ENCODE data around the gene TMEM45B.
"Not testable (repeated sequence)": the region's sequence is repeated elsewhere in the genome, so short reads cannot be mapped to it uniquely, and the experiment has no call there.

The TMEM45B gene

DNA sequence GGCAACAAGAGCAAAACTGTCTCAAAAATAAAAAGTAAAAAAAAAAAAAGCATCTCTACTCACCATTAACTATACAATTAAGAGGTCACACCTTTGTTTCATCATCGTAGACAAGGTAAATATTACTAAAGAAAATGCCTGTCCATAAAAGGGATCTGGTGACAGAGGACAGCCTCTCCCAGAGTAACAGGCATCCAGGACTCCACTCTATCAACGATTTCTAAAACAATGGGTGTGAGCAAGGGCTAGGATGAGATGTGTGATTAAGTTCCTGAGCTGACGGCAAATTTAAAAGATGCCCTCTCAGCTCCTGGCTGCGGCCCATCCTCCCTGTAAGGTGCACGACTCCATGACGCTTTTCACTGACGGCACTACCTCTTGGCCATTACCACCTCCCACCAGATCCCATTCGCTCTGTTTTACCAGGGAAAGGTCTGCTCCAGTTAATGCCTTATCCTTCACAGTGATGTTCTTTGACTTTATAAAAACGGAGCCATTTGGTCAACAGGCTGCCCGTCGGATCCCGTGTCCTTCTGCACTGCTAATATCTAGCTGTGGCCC, 2.3 kb upstream of the TMEM45B start:
- no peak for DNase-seq (ENCODE audit: low spot score)

DNA sequence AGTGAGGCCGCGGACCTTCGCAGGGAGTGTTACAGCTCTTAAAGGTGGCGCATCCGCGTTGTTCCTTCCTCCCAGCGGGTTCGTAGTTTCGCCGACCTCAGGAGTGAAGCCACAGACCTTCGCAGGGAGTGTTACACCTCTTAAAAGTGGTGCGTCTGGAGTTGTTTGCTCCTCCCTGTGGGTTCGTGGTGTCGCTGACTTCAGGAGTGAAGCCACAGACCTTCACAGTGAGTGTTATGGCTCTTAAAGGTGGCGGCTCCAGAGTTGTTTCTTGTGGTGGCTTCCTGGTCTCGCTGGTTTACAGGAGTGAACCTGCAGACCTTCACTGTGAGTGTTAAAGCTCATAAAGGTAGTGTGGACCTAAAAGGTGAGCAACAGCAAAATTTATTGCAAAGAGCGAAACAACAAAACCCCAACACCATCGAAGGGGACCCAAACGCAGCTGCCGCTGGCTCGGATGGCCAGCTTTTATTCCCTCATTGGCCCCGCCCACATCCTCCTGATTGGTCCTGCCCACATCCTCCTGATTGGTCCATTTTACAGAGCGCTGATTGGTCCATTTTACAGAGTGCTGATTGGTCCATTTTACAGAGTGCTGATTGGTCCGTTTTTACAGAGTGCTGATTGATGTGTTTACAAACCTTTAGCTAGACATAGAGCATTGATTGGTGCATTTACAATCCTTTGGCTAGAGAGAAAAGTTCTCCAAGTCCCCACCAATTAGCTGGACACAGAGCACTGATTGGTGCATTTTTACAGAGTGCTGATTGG, 1.2 kb upstream of the TMEM45B start:
- no peak for DNase-seq (ENCODE audit: low spot score)

DNA sequence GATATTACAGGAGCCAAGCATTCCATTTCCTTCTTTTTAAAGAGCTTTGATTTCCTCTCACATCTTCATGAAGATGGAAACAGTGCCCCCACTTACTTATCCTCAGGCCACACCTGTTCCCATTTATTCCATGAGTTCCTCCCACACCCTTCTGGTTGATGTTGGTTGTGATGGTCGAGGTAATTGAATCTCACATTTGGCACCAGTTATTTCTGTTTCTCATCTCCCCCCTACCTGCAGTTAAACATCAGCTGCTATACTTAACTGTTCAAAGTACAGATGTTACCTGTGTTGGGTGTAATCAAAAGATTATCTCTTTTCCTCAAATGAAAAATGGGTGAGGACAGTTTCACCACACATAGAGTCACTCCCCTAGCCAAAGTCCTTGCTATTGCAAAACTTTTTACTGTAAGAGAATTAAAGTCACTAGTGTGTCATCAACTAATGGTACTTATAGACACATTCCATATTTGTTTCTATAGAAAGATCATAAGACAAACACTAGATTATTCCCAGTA, 1.9 kb downstream of the TMEM45B start:
- peak; percentile 33 for DNase-seq (ENCODE audit: low spot score)

DNA sequence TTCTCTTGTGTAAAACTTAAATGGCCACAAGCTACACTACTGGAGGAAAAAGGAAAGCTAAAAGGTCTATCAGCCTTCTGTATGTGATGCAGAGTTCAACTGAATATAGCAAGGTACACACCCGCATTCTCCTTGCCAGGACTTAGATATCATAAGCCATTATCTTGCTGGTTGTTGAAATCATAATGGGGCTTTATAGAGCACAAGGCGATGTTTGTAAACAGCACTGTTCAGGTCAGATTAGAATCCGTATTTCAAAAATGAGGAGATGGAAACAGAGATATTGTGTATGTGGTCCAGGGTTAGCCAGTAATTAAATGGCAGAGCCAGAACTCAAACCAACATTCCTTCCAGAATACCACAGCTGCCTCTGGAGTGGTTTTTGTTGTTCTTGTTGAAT, 2.6 kb downstream of the TMEM45B start:
- not testable (repeated sequence) for DNase-seq (ENCODE audit: low spot score)

DNA sequence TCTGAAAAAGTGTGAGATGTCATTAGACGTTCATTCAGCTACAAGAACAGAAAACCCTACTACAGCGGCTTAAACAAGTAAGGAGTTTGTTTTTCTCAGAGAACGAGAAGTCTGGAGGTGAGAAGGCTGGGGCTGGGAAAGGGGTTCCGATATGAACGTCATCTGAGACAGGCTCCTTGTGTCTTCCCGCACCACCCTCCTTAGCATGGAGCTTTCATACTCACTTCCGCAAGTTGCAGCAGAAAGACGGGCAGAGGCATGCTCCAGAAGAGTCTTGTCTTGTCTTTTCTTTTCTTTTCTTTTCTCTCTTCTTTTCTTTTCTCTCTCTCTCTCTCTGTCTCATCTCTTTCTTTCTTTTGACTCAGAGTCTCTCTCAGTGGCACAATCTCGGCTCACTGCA, 3.6 kb downstream of the TMEM45B start:
- DNase-seq (ENCODE audit: low spot score): no peak

DNA sequence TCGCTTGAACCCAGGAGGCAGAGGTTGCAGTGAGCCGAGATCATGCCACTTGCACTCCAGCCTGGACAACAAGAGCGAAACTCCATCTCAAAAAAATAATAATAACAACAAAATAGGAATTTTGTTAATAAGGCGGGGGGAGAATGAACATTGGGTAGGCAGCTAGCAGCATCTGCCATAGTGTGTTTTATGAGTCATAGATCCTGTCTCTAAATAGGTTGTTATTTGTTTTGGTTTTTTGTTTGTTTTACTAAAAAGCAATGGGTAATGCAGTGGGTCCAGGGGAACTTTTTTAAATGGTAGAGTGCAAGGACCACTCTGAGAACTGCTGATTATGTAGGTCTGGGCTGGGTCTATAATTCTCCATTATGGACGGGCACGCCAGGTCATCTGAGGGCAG, 4.6 kb downstream of the TMEM45B start:
- DNase-seq (ENCODE audit: low spot score): not testable (repeated sequence)

DNA sequence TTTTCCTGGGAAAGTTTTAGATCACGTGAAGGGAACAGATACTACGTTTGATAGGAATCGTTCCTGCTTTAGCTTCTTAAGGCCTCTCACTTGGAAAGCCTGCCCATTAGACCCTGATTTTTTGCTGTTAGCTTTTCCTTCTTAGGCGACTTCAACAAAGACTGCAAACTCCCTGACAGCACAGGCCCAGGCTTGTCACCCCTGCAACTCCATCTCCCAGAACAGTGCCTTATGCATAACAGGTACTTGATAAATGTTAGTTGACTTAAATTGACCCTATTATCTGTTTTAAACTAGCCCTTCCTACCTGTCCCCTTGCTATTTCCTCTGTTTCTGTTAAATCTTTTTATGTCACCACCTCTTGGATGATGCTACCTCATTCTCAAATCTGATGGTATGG, 7.6 kb downstream of the TMEM45B start:
- DNase-seq (ENCODE audit: low spot score): not testable (repeated sequence)

DNA sequence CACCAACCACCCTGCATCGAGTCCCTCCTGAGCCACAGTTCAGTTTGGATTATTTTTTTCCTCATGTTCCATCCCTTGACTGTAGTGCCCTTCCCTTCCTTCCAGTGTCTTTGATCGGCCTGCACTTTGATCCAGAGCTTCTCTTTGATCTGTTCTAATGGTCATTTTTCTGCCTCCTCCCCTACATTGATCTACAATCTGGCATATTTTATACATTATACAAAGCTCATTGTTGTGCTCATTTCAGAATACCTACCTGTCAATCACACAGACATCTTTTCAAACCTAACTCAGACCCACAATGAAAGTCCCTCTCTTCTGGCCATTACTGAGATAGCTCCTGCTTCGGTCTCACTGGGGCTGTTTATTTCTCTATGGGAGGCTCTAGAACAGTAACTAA, 8.2 kb downstream of the TMEM45B start:
- DNase-seq (ENCODE audit: low spot score): peak; percentile 79

DNA sequence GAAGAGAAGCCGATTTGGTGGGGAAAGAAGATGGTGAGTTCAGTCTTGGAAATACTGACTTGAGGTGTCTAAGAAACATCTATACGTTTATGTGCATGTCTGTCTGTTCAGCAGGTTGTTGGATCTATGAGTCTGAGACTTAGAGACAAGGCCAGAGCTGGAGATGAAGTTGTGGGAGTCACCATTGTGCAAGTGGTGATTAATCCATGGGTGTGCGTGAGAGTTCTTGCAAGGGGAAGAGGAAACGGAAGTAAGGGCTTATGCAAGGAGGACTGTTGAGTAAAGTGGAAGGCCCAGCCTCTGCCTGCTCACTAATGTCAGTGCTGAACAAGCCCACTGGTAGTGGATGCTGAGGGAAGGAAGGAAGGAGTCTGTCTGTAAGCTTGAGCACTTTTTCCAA, 9.7 kb downstream of the TMEM45B start:
- DNase-seq (ENCODE audit: low spot score): no peak

DNA sequence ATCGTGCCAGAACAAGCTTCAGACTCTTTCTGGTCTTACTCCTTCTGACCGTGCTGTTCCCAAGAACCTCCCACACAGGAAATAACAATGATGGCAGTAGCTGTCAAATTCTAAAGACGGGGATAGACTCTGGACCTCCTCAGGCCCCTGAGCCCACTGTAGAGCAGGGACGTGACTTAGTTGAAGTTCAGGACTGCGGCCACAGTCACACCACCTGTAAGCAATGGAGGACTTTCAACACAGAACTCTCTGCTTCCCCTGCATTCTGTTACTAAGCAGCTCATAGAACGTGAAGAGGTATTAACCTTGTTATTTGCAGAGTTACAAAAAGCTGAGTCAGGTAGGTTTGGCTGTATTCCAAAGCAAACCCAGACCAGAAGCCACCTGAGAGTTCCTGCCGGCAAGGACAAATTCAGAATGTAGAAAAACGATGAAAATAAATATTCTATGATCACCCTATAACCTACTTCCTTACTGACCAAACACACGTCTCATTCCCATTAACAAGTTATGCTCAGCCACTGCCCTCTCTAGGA, 12.7 kb downstream of the TMEM45B start:
- peak; percentile 47 for DNase-seq (ENCODE audit: low spot score)

DNA sequence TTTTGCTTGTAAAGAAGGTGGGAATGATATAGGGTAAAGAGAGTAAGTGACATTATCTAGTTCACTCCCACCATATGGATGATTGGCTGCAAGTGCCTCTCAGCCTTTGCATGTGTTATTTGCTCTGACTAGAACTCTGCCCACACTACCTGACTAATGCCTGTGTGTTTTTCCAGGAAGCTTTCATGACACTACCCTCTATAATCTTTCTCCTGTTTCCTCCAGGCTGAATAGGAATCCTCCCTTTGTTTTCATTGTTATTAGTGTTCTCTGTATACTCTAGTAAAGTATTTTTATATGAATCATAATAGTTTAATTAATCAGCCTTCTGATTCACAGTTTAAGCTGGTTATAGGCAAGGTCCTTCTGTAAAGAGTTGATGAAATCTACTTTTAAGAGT, 13.8 kb downstream of the TMEM45B start:
- DNase-seq (ENCODE audit: low spot score): not testable (repeated sequence)

DNA sequence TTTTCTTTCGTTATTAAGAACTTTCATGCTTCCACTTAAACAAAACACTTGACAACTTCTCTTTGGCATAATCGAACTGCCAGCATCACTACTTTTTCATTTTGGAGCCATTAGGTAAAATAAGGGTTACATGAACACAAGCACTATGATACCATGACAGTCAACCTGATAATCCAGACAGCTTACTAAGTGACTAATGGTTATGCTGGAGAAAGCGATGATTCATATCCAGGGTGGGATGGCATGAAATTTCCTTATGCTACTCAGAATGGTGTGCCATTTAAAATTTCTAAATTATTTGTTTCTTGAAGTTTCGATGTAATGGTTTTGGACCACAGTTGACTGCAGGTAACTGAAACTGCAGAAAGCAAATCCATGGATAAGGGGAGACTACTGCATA, 15.6 kb downstream of the TMEM45B start:
- not testable (repeated sequence) for DNase-seq (ENCODE audit: low spot score)

DNA sequence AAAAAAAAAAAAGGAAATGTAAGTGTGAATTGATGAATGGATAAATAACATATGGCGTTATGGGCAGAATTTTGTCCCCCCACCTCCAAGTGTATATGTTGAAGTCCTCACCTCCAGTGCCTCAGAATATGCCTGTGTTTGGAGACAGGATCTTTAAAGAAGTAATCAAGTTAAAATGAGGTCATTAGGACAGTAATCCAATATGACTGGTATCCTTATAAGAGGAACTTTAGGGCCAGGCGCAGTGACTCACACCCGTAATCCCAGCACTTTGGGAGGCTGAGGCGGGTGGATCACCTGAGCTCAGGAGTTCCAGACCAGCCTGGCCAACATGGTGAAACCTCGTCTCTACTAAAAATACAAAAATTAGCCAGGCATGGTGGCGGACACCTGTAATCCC, 17.6 kb downstream of the TMEM45B start:
- not testable (repeated sequence) for DNase-seq (ENCODE audit: low spot score)

DNA sequence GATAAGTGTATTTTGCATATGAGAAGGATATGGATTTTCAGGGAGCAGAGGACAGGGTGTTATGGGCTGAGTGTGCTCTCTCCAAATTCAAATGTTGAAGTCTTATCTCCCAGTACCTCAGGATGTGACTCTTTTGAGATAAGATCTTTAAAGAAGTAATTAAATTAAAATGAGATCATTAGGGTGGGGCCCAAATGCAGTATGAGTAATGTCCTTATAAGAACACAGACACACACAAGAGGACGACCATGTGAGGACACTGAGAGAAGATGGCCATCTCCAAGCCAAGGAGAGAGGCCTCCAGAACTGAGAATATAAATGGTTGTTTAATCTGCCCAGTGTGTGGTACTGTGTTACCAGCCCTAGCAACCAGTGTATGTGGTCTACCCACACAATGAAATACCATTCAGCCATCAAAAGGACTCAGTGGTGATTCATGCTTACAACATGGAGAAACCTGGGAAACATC, 20.8 kb downstream of the TMEM45B start:
- not testable (repeated sequence) for DNase-seq (ENCODE audit: low spot score)

DNA sequence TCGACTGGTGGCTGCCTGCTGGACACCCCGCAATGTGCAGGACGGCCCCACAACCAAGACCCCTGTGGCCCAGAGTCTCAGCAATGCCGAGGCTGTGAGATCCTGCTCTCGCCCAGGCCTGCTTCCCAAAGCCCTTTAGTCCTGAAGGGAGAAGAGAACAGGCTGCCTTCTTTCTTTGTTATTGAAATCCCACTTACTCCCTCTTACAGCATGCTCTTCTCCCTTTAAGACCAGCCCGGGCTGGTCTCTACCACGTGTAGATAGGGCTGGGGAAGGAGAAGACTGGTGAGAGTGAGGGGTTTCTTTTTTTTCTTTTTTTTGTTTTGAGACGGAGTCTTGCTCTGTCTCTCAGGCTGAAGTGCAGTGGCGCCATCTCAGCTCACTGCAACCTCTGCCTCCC, 21.3 kb downstream of the TMEM45B start:
- no peak for DNase-seq (ENCODE audit: low spot score)

DNA sequence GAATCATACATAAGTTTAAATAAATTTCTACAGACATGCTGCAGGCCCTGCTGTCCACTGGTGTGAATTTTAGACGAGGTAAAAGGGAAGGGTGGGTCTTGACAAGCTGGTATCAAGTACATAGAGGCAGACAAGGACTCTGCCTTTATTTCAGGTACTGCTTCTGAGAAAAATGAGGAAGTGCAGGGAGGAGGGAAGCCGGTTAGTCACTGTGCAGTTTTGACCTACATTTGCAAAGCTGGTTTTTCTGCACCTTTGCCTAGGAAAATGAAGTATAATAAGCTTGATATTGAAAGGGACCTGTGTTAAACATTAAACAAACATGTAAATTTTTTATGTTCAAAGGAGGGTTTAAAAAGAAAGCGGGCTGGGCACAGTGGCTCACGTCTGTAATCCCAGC, 24.6 kb downstream of the TMEM45B start:
- DNase-seq (ENCODE audit: low spot score): no peak

DNA sequence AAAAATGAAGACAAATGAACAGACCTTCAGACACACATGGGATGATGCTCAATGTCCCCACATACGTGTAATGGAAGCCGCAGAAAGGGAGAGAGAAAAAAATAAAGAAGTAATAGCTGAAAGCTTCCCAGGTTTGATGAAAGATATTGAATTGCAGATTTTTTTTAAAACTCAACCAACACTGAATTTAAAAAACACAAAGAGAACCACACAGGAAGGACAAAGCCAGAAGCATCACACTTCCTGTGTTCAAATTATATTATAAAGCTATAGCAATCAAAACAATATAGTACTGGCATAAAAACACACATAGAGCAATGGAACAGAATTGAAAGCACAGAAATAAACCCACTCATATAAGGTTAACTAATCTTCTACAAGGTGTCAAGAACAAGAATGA, 26.5 kb downstream of the TMEM45B start:
- no peak for DNase-seq (ENCODE audit: low spot score)

DNA sequence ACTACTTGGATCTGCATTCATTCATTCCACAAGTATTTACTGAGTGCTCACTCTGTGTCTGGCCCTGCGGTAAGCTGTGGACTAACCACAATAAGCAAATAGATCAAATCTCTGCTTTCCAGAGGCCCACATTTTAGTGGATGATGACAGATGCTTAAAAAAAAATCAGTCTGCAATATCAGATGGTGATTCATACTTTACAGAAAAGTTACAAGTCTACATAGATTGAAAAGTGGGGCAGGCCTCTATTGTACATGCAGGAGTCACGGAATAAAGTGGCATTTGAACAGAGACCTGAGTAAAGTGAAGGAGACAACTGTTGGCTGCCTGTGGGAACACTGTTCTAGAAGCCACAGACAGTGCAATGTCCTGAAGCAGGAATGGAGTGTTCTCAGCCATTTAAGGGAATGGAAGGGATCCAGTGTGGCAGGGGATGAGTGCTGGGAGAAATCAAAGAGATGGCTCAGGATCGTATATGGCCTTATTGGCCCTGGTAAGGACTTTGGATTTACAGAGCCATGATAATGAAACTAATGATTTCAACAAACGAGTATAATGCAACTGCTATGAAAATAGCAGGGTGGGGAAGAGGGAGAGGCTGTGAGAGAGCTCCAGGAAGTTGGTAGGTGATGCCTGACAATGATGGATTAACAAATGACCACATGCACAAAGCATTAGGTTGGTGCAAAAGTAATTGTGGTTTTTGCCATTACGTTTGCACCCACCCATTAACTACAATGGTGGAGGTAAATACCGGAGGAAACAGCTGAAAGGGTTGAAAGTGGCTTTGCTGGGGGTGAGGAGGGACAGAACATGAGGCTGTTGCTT, 31.1 kb downstream of the TMEM45B start:
- DNase-seq (ENCODE audit: low spot score): peak; percentile 93

DNA sequence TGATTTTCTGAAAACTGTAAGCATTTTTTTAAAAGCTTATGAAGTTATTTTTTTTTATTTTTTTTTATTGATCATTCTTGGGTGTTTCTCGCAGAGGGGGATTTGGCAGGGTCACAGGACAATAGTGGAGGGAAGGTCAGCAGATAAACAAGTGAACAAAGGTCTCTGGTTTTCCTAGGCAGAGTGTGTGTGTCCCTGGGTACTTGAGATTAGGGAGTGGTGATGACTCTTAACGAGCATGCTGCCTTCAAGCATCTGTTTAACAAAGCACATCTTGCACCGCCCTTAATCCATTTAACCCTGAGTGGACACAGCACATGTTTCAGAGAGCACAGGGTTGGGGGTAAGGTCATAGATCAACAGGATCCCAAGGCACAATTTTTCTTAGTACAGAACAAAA, 31.7 kb downstream of the TMEM45B start:
- not testable (repeated sequence) for DNase-seq (ENCODE audit: low spot score)

DNA sequence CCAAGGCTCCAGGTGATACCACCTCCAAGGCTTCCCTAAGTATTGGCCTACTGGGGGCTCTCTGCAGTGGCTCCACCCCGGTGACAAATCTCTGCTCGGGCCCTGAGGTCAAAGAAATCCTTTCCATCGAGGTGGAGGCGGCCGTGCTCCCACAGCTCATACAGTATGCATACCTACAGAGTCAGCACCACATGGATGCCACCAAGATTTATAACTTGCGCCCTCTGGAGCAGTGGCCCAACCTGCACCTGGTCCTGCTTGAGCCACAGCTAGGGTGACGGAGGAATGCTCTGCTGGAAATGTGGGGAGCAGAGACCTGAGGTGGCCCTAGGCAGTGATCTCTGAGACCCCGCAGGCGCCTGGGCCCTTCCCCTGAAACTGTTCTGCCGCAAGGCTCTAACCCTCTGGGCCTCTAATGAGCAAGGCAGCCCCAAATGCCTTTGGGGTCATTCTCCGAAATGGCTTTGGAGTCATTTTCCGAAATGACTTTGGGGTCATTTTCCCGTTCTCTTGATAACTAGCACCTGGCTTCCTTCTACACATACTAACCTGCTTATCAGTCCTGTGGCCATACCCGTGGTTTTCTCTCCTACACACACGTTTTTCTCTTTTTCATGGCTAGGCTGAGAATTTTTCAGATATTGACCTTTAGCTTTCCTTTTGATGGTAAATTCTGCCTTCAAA, 33.9 kb downstream of the TMEM45B start:
- no peak for DNase-seq (ENCODE audit: low spot score)

DNA sequence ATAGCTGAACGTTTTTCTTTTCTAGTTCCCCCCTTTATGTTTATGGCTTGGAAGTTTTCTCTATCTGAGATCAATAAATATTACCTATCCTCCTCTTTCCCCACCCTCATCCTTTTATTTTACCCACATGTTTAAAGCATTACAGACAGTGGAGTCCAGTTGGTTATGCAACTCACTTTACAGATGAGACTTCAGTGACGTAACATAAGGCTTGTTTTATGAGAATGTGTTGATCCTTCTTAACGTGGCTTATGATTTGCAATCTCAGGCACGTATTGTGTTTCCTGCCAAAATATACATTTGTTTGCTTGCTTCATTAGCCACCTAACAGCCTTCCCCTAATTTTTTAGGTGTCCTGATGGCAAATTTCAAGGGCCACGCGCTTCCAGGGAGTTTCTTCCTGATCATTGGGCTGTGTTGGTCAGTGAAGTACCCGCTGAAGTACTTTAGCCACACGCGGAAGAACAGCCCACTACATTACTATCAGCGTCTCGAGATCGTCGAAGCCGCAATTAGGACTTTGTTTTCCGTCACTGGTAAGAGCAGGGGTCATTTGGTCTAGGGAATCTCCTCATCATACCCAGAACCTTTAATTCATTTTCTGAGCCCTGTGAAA, 36.6 kb downstream of the TMEM45B start:
- no peak for DNase-seq (ENCODE audit: low spot score)
